Superior temporal gyrus (tissue), 1 donor: ENCODE measurements around the gene PACRG.

Experiments
- DNase-seq: peaks from one replicate; pipeline ENCODE4 v3.0.0-alpha.2; 2016; ENCODE audit errors: extremely low spot score

PACRG gene

GRCh38 chr6:163241683-163242082 is 513.9 kb downstream of the PACRG start:
- DNase-seq = no peak

- peak; percentile 94 for DNase-seq
These were observed 515.3 kb downstream of the PACRG start for GRCh38 chr6:163243083-163243482.

- DNase-seq = peak; percentile 73
These were observed 516.2 kb downstream of the PACRG start for GRCh38 chr6:163243692-163244589.

DNA sequence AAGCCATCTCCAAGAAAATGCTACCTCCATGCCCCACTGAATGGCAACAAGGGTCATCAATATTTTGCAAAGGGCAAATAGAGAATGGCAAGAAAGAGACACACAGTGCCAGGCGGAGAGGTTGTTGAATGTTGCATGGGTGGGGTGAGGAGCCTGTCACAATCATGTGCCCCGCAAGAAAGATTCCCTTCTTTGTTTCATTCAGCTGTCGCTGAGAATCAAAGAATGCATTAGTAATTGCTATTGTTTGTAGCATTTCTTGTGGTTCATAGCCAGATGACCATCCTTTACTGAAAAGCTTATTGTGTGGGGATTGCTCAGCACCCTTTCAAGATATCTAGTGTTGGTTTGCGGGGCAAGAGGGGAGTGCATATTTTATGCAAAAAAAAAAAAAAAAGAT is 520.3 kb downstream of the PACRG start:
- DNase-seq = peak; percentile 96

- DNase-seq = peak; percentile 70
These were observed 521.9 kb downstream of the PACRG start for GRCh38 chr6:163249651-163250101.

DNA sequence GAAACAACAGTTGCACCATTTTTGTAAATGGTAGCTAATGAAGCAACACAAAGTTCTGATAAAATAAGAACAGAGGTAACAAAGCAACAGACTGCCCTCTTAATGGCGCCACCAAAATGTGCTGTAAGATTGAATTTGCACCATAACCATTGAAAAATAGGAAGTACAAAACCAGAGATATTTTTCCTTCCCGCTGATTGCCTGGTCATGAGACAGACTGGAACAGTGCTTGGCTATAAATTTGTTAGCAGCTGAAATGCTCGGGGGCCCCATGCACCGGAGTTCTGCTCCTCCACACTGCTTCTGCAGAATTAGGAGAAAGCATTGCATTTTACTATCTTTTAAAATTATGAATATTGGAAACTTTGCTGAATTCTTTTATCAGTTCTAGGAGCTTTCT is 522.3 kb downstream of the PACRG start:
- DNase-seq = no peak

- DNase-seq = no peak
These were observed 524.4 kb downstream of the PACRG start for GRCh38 chr6:163252061-163252591.

GRCh38 chr6:163253556-163254213 is 525.9 kb downstream of the PACRG start:
- no peak for DNase-seq

- DNase-seq = peak; percentile 91
These were observed 526.6 kb downstream of the PACRG start for GRCh38 chr6:163254341-163254835.

GRCh38 chr6:163255265-163255664 is 527.5 kb downstream of the PACRG start:
- DNase-seq = no peak

DNA sequence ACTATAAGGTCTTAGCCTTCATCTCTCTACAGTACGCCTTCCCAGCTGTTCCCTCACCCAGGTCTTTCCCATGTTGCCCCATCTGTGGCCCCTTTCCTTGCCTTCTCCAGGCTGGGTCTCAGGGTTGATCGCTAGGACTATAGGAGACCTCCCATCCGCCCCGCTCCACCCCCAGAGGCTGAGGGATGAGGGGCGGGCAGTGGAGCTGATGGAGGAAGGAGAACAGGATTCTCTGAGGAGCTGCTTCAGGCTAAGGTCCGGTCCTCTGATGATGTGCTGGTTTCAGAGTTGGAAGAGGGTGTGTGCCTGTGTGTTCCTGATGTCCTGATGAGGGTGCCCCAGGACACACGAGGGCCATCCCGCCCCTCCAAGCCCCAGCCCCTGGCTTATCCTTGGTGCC is 531.9 kb downstream of the PACRG start:
- no peak for DNase-seq

GRCh38 chr6:163260111-163260895 is 532.5 kb downstream of the PACRG start:
- peak; percentile 84 for DNase-seq

DNA sequence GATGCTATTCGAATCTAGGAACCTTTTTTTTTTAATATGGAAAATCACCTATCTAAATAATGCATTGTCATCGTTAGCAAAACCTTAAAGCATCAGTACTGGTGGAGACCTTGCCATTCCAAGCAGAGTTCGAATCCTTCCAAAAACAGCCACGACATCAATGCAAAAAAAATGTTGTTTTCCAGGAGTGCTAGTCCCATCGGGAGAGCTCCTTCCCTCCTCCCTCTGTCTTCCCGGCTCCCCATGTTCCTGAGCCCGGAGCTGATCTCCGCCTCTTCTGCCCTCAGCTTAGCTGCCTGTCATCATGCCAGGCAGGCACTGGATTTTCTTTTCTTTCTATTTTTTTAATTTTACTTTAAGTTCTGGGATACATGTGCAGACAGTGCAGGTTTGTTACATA is 533.1 kb downstream of the PACRG start:
- peak; percentile 71 for DNase-seq

- DNase-seq = peak; percentile 73
These were observed 533.6 kb downstream of the PACRG start for GRCh38 chr6:163261361-163261760.

DNA sequence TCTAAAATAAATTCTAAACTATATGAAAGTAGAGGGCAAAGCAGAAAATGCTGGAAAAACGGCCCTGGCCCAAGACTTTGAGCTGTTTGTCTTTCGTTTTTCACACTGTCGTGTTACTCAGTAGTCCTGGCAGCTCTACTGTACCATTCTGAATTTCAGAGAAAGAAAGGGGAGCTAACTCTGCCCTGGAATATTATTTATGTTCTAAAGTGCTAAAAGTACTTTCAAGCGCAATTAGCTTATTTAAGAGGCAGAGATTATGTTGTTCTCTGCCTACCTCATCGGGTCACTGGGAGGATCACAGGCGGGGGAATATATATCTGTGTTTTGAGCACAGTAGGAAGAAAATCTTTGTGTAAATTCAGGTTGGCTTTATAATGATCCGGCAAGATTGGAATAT is 534.3 kb downstream of the PACRG start:
- peak; percentile 73 for DNase-seq

- DNase-seq = peak; percentile 89
These were observed 535.4 kb downstream of the PACRG start for GRCh38 chr6:163263196-163263595.

DNA sequence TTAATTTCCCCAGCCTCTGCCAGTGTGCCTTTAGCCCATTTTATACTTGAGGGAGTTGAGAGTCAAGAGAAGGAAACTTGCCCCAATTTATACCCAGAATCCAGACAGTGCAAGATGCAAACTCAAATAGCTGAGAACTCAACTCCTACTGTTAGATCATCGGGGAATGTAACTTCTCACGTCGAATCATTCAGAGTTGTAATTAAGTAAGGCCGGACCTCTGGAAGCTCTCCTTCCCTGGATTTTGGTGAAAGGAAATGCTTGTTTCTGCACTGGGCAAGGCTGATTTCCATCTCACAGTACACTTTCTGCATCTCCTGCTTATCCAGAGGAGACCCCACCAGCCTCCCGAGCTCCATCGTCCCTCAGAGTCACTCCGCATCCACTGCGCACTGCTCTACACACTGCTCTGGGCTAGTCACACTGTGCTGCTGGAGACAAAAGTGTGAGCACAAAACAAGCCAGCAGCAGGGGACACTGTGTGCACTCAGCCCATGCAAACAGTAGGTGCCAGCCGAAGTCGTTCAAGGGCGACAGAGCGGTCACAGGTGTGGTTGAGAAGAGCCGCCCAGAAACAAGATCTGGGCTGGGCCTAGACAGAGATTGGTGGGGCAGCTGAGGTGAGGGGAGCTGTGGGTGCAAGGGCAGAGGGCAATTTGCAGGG is 536.4 kb downstream of the PACRG start:
- DNase-seq = peak; percentile 71

DNA sequence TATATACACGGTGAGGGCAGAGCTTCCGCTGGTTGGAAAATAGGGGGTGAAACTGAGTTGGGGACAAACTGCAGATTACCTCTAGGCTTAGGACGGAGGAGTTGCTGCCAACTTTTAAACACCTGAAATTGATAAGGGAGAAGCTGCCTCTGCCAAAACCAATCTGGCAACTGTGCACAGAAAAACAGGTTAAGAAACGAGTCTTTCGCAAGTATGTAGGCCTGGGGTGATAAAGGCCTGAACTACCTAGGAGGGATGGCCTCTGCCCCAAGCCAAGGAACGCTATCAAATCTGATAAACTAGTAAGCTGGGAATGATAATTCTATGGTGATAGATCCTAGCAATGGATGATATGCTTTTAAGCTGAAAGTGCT is 536.9 kb downstream of the PACRG start:
- DNase-seq = no peak

DNA sequence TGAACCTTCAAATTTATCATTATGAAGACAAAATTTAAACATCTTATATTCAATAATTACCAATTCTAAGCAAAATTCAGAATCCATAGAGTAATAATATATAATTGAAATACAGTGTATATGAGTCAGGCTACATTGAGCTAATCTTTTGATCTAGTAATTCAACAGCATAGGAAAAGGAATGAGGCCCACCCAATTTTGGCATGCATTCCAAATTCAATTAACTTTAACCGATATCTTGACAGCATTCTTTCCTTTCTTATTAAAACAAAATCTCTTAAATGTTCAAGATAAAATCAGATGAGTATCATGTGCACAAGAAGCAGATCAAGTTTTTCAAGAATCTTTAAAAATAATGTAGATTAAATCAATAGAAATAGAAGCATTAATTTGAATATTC is 553.9 kb downstream of the PACRG start:
- DNase-seq = no peak

- DNase-seq = no peak
These were observed 554.9 kb downstream of the PACRG start for GRCh38 chr6:163282672-163283071.

DNA sequence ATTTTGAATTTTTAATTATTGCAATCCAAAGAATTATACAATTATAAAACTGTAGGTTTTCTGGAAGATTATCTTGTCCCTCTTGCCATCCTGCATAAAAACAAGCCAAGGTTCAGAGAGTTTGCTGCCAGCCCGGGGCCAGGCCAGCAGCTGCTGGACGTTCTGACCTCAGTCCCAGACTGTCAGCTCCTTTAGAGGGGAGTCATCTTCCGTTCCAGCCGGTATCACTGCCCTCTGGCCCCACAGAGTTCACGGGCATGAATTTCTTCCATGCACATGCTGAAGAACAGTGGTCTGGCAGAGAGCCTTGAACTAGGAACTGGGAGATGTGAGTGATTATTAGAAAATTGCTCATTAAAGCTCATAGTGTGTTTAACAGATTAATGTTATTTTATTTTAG is 556.4 kb downstream of the PACRG start:
- no peak for DNase-seq
